ENCODE measurements around the gene ASXL3. TPM values are rescaled to one million over a fixed set of nuclear protein-coding genes. Genes with fewer than 3 reads are reported as not detected.

The ASXL3 gene
- total and polyA plus RNA-seq, 12 donors, result 0.06 to 3.9 (median 0.22) TPM

GRCh38 chr18:33612632-33613031 is 34.6 kb downstream of the ASXL3 start:
- H3K4me1 ChIP-seq (replicated peaks in 1 of 2), result no peaks in the 10 kb centered on the region
- no peak overlapping the region for H3K4me3 ChIP-seq
- H3K36me3 ChIP-seq (replicated peaks in 1 of 2), result no peaks in the 10 kb centered on the region
- no peak for DNase-seq
- H3K27ac ChIP-seq, result no peak overlapping the region
- TF ChIP-seq POLR2A (IDR thresholded peaks at IDR 0.05), result no peak
- TF ChIP-seq CTCF (IDR thresholded peaks at IDR 0.05), result no peak
- 72 to 81% (median 77%) methylated on average over 3 of the region's 3 CpGs for WGBS, 4 donors
- H3K27me3 ChIP-seq, result no peaks in the 10 kb centered on the region
- intact Hi-C loops (cut with DNase I), result no loop called here
- no peaks in the 10 kb centered on the region for H3K9me3 ChIP-seq (replicated peaks in 1 of 3)

GRCh38 chr18:33616556-33616955 is 38.5 kb downstream of the ASXL3 start:
- no peak for DNase-seq
- TF ChIP-seq CTCF (IDR thresholded peaks at IDR 0.05), result no peak
- no peak for TF ChIP-seq POLR2A (IDR thresholded peaks at IDR 0.05)
- 75 to 90% (median 80%) methylated on average over 3 of the region's 3 CpGs for WGBS, 4 donors
- no peak overlapping the region for H3K27ac ChIP-seq
- H3K27me3 ChIP-seq, result no peaks in the 10 kb centered on the region
- no peak overlapping the region for H3K4me3 ChIP-seq
- no peaks in the 10 kb centered on the region for H3K4me1 ChIP-seq (replicated peaks in 1 of 2)
- peaks cover 0 to 4% (median 0%) of the 10 kb centered on the region in 3 donors for H3K9me3 ChIP-seq (replicated peaks in 1 of 3)
- H3K36me3 ChIP-seq (replicated peaks in 1 of 2), result no peaks in the 10 kb centered on the region
- intact Hi-C loops (cut with DNase I), result no loop called here

- no peaks in the 10 kb centered on the region for H3K9me3 ChIP-seq (replicated peaks in 1 of 3)
- H3K27me3 ChIP-seq, result no peaks in the 10 kb centered on the region
- no peaks in the 10 kb centered on the region for H3K36me3 ChIP-seq (replicated peaks in 1 of 2)
- 72 to 86% (median 77%) methylated on average over 3 of the region's 3 CpGs for WGBS, 4 donors
- TF ChIP-seq POLR2A (IDR thresholded peaks at IDR 0.05) (no peak), CTCF (IDR thresholded peaks at IDR 0.05) (no peak)
- intact Hi-C loops (cut with DNase I), result no loop called here
- H3K4me3 ChIP-seq, result no peak overlapping the region
- no peak for DNase-seq
- H3K4me1 ChIP-seq (replicated peaks in 1 of 2), result no peaks in the 10 kb centered on the region
- no peak overlapping the region for H3K27ac ChIP-seq
These were observed 49.1 kb downstream of the ASXL3 start for GRCh38 chr18:33627114-33627513.

- TF ChIP-seq POLR2A (IDR thresholded peaks at IDR 0.05) (no peak), CTCF (IDR thresholded peaks at IDR 0.05) (no peak)
- no peaks in the 10 kb centered on the region for H3K27me3 ChIP-seq
- 54 to 74% (median 65%) methylated on average over 1 of the region's 1 CpG for whole genome bisulfite sequencing, 4 donors
- no peak overlapping the region for H3K27ac ChIP-seq
- intact Hi-C loops (cut with DNase I), result no loop called here
- no peak for DNase-seq
- H3K9me3 ChIP-seq (replicated peaks in 1 of 3), result no peaks in the 10 kb centered on the region
- no peaks in the 10 kb centered on the region for H3K4me1 ChIP-seq (replicated peaks in 1 of 2)
- H3K36me3 ChIP-seq (replicated peaks in 1 of 2), result no peaks in the 10 kb centered on the region
- no peak overlapping the region for H3K4me3 ChIP-seq
These were observed 52.5 kb downstream of the ASXL3 start for GRCh38 chr18:33630476-33630875.

Measured in adrenal gland (tissue), 12 donors.